ENCODE data around the gene MTOR. TPM values are rescaled to one million over a fixed set of nuclear protein-coding genes. Genes with fewer than 3 reads are reported as not detected.

MTOR gene
- total and polyA plus RNA-seq, 10 of the 15 experiments (the other 5 are each of a cell fraction or from before 2014, with no cell fraction given), result 6.6 to 41.8 (median 29.8) TPM

GRCh38 chr1:11280719-11281376 lies 18.5 kb upstream of the MTOR start (continued):
- TF ChIP-seq ZBTB11 (CRISPR knock-in tag; IDR thresholded peaks at IDR 0.05) (no peak), RUNX3 (IDR thresholded peaks at IDR 0.05; ENCODE audit: low read length) (no peak), CBX3 (IDR thresholded peaks at IDR 0.05; ENCODE audit: borderline replicate concordance, low read depth) (no peak), HDGF (IDR thresholded peaks at IDR 0.05) (peak; percentile 35; the same call in 1 of the 2 replicates), SUPT20H (IDR thresholded peaks at IDR 0.05; ENCODE audit: borderline replicate concordance, control insufficient read depth, low read depth, low read length) (no peak), ZBED1 (IDR thresholded peaks at IDR 0.05; ENCODE audit: borderline replicate concordance) (no peak), NBN (IDR thresholded peaks at IDR 0.05) (0 out of 2 replicates have a peak, but pooled peaks have one; percentile 23), SPI1 (IDR thresholded peaks at IDR 0.05; ENCODE audit: borderline replicate concordance, insufficient read depth, low read depth, low read length) (peak; percentile 42; the same call in 1 of the 2 replicates), CEBPZ (IDR thresholded peaks at IDR 0.05; ENCODE audit: low read depth, low read length) (no peak), NR2F1 (conservative IDR thresholded peaks at IDR 0.05) (no peak), ZNF687 (IDR thresholded peaks at IDR 0.05) (no peak), SKIL (IDR thresholded peaks at IDR 0.05; ENCODE audit: low read depth, poor library complexity, severe bottlenecking) (no peak)
